ENCODE results near the gene VEGFA.

GRCh38 chr6:43740321-43740960 is 29.6 kb upstream of the VEGFA start:
- TF ChIP-seq CTCF (conservative IDR thresholded peaks at IDR 0.05; ENCODE audit: low read length), result no peak
- no peak for TF ChIP-seq EZH2phosphoT487 (IDR thresholded peaks at IDR 0.05; ENCODE audit: borderline replicate concordance)

All from Loucy (cell line).